Measurements from ENCODE around the gene SH2D5.
"Not testable (repeated sequence)": the region's sequence is repeated elsewhere in the genome, so short reads cannot be mapped to it uniquely, and the experiment has no call there.

The SH2D5 gene

GRCh38 chr1:20689645-20690056 is 42.9 kb downstream of the SH2D5 start:
- no peak for DNase-seq

- DNase-seq, result no peak
Observed at GRCh38 chr1:20686883-20687725, 45.4 kb downstream of the SH2D5 start.

- DNase-seq, result no peak
Observed at GRCh38 chr1:20685741-20686140, 46.8 kb downstream of the SH2D5 start.

- DNase-seq, result no peak
Observed at GRCh38 chr1:20685099-20685662, 47.3 kb downstream of the SH2D5 start.

- no peak for DNase-seq
Observed at GRCh38 chr1:20684651-20685050, 47.9 kb downstream of the SH2D5 start.

- DNase-seq, result no peak
Observed at GRCh38 chr1:20684050-20684620, 48.4 kb downstream of the SH2D5 start.

- no peak for DNase-seq
Observed at GRCh38 chr1:20683614-20684013, 48.9 kb downstream of the SH2D5 start.

GRCh38 chr1:20682571-20683236 is 49.8 kb downstream of the SH2D5 start:
- peak; percentile 72 for DNase-seq

- DNase-seq, result no peak
Observed at GRCh38 chr1:20681999-20682398, 50.5 kb downstream of the SH2D5 start.

- DNase-seq, result no peak
Observed at GRCh38 chr1:20680269-20680668, 52.2 kb downstream of the SH2D5 start.

- no peak for DNase-seq
Observed at GRCh38 chr1:20678599-20678998, 53.9 kb downstream of the SH2D5 start.

- not testable (repeated sequence) for DNase-seq
Observed at GRCh38 chr1:20673626-20674025, 58.9 kb downstream of the SH2D5 start.

- no peak for DNase-seq
Observed at GRCh38 chr1:20672265-20672632, 60.3 kb downstream of the SH2D5 start.

GRCh38 chr1:20670936-20671335 is 61.6 kb downstream of the SH2D5 start:
- DNase-seq, result no peak

Data from NCI-H1092 treated with DMSO at 0.1 percent for 48 hours (cell line).